Activated CD4-positive, alpha-beta T cell treated with anti-CD3 and anti-CD28 coated beads, Interleukin-2, Interleukin-4, amounts not matched to agents 100 ng/mL and 50 ng/mL, durations not matched to agents 16 hours and 8 hours (primary cell): ENCODE data around the gene SCLY.
"Not testable (repeated sequence)": the region's sequence is repeated elsewhere in the genome, so short reads cannot be mapped to it uniquely, and the experiment has no call there.

Experiments
- DNase-seq: peaks from one replicate; pipeline ENCODE4 v3.0.0-alpha.2; 2020; ENCODE audit warnings: low spot score

The SCLY gene

DNA sequence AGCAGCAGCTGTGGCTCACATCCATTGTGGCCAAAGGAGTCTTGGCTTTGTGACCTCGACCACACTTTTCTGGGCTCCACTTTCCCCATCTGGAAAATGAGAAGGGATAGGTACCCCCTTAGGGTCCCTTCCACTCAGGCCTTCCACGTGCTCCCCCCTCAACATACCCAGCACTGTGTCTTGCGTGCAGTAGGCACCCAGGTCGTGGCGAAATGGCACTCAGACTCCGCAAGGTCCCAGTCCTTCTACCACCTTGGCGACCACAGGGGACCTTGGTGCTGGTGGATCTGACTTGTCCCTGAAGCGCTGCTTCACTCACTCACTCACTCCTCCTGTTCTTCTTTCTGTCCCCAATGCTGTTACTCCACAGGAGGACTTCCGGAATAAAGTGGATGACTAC is 19.9 kb upstream of the SCLY start:
- no peak for DNase-seq

GRCh38 chr2:238042090-238042489 is 18.7 kb upstream of the SCLY start:
- no peak for DNase-seq

DNA sequence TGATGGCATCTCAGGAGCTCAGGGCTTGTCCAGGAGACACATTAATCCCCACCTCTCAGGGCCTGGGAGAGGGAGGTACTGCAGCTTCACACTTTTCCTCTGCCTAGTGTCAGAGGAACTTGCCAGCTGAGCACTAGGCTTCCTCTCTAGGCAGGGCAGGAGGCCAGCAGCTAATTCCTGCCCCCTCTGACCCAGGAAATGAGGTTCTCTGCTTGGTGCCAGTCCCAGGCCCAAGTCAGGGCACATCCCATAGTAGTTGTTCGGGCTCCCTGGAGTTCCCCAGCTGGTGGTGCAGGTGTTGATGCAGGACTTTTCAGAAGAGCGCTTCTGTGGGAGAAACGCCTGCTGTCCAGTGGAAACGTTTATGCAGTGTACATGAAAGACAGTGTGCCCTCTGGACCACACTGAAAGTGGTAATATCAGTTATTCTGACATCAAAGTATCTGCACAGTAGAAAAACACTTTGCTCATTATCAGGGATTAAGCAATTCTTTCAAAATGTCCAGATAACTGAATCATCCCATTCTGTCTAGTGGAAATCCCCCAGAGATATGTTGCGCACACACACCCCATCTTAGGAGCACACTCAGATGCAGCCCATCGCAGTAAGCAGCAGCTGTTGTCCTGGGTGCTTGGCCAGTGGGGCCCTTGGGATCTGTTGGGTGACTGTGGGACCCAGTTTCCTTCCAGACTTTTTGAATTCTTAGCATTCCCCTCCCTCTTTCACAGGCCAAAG is 17.8 kb upstream of the SCLY start:
- DNase-seq = no peak

DNA sequence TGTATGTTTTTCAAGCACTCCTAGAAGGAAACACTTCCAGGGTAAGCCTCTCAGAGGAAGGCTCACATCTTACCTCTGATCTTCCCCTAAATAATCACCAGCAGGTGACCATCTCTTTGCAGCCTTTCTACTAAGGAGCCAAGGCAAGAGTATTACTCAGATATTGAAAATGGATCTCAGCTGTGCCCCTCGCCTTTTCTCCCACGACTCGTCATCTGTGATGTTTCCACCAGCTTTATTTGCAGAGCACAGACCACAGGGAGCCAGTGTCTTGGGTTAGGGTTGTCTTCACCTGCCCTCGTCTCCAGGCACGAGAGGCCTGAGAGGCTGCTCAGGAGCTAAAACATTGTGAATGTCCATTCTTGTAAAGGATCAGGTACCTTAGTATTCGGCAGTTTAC is 16.9 kb upstream of the SCLY start:
- no peak for DNase-seq

GRCh38 chr2:238045575-238045974 is 15.2 kb upstream of the SCLY start:
- DNase-seq = no peak

GRCh38 chr2:238046725-238047270 is 14.0 kb upstream of the SCLY start:
- no peak for DNase-seq

GRCh38 chr2:238053191-238053776 is 7.5 kb upstream of the SCLY start:
- no peak for DNase-seq

DNA sequence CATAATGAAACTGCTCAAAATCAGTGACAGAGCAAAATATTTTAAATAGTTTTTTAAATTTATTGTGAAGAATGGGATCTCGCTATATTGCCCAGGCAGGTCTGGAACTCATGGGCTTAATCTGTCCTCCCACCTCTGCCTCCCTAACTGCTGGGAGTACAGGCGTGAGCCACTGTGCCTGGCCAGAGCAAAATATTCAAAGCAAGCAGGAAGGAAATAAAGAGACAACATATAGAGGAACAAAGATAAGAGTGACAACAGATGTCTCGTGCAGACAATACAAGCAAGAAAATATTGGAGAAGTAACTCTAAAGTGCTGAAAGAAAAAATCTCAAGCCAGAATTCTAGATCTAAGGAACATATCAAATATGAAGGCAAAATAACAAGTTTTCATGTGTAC is 5.0 kb upstream of the SCLY start:
- no peak for DNase-seq

- DNase-seq = not testable (repeated sequence)
Observed at GRCh38 chr2:238057696-238058575, 2.9 kb upstream of the SCLY start.

DNA sequence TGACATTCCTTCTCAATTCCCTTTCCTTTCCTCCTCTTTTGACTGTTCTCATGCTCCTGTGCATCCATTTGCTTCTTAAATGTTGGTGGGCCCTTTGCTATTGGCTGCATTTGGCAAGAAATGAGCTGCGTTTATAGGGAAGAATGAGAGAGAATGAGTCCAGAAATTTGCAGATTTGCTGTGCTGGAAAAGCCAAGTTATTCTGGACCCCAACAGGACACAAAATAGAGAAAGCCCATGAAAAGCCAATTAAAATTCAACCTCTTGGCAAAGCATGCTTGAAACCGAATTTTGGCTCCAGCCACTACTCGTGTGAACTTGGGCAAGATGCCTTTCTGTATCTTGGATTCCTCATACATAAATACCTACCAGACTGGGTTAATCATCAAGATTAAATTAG is 1.3 kb upstream of the SCLY start:
- DNase-seq = no peak

DNA sequence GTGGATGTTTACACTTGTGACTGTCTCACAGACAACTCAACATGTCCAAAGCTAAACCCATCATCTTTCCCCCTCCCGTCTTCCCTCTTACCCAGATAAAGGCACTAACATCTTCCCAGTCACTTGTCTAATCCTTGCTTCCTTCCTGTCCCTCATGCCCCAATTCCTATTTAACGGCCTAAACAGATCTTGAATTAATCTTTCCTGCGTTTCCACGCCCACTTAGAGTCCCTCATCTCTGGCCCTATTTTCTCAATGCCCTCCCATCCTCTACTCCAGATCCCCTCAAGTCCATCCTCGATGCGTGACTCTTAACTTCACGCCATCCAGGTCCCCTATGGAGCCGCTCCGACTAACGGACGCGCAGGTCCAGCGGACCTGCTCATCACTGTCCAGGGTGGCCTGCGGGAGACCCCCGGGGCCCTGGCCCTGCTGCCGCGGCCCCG is 682 bp upstream of the SCLY start:
- peak; percentile 10 for DNase-seq

DNA sequence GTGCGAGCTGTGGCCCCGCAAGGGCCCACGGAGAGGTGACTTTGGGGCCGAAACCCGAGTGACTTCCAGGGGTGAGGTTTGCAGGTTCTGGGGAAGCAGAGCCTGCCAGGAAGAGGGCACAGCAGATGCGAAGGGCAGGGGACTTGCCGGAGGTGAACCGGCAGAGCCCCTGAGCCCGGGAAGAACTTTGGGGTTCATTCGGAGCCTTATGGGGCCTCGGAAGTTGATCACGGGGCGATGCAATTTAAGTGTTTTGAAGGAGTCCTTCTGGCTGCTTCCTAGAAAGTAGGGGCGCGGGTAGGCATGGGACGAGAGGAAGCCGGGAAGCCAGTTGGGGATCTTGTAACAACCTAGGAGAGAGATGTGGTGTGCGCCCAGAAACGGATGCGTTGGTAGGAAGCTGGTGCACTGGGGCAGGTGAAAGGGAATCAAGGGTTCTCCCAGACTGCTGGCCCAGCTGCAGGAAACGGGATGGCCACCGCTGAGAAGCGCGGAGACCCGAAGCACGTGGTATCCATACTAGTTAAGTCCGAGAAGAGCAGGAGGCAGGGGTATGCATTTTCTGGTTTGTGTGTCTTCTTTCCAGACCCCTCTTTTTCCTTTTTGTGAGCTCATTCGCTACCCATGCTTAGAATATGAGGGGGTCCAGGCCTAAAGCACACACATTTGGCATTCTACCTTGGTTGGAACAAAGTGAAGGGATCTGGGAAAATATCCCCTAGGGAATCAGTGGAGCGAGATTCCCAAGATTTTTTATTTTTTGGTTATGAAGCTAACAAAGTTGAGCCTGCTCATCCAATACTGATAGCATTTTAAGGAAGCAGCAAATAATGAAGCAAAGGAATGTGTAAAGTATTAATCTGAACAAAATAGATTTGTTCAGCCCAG is 758 bp downstream of the SCLY start:
- peak; percentile 38 for DNase-seq

DNA sequence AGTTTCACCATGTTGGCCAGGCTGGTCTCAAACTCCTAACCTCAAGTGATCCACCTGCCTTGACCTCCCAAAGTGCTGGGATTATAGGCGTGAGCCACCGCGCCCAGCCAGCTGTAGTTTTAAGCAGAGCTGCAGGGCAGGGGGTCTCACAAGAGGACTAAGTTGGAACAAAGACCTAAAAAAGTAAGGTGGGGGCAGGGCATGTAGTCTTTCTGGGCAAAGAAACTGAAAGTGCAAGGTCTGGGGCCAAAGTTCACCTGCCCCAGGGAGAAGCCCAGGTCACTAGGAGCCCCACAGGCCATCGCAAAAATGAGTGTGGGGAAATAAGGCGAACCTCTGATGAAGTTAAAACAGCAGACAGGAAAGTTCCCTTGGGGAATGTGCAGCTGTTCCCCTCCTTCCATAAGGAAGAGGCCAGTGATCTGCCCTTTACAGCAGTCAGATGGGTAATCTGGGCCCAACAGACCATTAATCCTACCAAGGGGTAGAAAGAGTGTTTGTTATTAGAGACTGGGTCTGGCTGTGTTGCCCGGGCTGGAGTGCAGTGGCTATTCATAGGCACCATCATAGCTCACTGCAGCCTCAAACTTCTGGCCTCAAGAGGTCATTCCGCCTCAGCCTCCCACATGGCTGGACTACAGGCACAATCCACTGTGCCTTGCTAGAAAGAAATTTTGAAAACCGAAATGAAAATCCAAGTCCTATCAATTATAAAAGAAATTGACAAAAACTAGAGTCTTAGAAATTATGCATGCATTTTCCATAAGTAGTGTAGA is 2.8 kb downstream of the SCLY start:
- DNase-seq = no peak

DNA sequence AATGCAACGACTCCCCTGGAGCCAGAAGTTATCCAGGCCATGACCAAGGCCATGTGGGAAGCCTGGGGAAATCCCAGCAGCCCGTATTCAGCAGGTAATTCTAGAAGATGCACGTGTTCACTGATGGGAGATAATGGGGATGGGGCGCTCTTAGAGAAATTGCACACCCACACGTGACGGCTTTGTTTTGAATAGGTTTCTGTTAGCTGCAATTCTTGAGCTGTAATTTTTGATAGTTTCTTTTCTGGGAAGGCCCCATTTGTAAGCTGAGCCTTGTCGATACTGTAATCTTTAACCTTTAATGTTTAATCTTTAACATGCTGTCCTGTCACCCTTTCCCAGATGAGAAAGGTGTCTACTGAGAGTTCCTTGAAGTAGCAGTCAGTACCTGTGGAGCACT is 3.6 kb downstream of the SCLY start:
- DNase-seq = no peak

DNA sequence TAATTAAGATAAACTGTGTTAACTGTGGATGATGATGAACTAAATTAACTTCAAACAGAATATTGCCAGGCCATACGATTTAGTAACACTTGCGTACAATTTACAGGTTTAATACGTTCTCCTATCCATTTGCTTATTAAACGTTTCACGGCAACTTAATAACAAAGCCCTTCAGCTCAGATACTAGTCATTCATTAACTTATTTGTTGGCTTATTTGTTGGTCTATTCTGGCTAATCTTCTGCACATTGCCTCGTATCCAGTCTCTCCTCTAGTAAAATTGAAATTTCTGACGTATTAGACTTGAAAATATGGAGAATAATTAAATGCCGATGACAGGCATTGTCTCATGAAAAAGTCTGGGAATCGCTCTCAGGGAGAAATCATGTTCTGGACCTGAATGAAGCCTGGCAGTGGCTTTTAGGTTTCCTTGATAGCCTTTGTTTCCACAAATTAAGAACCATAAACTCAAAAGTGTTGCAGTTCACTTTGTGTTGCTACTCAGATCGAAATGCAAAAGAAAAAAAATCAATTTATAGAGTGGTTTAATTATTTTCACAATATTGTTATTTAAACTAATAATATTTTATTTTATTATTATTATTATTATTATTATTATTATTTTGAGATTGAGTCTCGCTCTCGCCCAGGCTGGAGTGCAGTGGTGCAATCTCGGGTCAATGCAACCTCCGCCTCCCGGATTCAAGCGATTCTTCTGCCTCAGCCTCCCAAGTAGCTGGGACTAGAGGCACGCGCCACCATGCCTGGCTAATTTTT is 4.5 kb downstream of the SCLY start:
- DNase-seq = no peak

- DNase-seq = no peak
Observed at GRCh38 chr2:238066218-238066617, 5.4 kb downstream of the SCLY start.

DNA sequence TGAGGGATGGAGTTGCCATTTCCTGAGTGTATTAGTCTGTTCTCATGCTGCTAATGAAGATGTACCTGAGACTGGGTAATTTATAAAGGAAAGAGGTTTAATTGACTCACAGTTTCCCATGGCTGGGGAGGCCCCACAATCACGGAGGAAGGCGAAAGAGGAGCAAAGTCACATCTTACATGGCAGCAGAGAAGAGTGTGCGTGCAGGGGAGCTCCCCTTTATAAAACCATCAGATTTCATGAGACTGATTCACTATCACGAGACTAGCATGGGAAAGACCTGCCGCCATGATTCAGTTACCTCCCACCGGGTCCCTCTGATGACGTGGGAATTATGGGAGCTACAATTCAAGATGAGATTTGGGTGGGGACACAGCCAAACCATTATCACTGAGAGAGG is 5.9 kb downstream of the SCLY start:
- not testable (repeated sequence) for DNase-seq

DNA sequence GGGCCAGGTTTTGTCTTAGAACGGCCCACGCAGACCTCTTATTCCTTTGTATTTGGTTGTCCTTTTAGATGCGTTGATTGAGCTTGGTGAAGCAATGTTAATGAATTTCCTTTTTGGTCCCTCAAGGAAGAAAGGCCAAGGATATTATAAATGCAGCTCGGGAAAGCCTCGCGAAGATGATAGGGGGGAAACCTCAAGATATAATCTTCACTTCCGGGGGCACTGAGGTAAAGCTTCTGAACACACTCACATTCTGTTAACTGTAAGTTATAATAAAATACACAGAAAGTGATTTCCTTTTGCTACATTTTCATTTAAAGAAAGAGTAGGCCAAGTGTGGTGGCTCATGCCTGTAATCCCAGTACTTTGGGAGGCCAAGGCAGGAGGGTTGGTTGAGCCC is 7.1 kb downstream of the SCLY start:
- DNase-seq = no peak

GRCh38 chr2:238069021-238069709 is 8.4 kb downstream of the SCLY start:
- DNase-seq = no peak
